Smooth muscle cell of the brain vasculature (primary cell): ENCODE results near the gene TEAD3.

Experiments used
- DNase-seq: peaks from one replicate; pipeline ENCODE4 v3.0.0-alpha.2; 2012; ENCODE audit warnings: low read depth, low spot score

The TEAD3 gene

DNA sequence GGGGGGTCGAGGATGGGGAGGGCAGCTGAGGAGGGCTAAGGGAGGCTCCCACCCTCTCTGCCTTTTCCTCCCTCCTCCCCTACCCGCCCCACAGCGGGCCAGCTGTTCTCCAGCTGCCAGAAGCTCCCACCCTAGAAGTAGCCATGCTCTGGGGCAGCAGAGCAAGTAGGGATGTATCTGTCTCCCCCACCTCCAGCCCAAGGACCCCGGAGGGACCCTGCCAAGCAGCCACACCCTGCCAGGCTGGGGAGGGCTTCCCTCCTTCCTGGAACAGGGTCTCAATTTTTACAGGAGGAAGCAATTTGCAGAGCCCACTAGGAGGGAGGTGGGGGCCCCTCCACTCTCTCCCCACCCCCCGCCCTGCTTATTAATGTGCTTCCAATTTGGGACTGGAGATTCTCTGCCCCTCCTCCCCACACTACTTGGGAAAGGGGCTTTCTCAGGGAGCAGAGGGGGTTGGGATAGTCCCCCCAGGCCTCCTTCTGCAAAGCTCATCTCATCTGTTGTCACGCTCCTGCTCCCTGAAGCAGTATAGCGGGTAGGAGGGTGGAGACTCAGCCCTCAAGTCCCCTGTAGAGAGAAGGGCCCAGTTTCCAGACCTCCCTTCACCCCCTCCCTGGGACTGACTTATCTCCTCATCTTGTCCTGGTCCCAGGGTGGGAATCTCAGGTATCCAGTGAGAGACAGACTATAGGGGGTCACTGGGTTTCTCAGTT lies 4.5 kb downstream of the TEAD3 start:
- no peak for DNase-seq

DNA sequence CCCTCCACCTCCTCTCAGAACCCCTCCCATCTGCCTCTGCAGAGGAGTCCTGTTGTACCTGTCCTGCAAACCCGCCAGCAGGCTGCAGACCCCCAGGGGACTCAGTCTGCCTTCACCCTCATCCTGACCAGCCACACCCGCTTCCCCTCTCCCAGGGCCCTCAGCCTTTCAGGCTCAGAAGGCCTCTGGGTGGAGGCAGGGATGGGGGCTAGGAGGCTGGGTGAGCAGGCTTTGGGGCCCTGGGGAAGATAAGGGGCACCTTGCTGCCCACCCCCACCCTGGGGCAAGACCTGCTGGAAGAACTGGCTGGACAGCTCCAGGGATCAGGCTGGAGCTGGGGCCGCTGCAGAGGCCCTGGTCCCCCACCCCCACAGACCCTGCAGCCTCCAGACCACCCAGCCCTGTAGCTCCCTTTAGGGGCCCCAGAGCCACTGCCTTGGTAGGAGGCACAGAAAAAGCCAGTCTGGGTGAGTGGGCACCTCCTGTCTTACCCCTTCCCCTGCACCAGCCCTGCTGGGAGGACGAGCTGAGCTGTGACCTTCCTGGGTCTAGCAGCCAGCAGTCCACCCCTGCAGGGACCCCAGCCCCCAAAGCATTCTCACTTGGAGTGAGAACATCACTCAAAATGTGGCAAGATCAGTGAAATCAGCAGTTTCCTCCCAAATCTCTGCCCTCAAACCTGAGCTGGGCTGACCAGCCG lies 5.2 kb downstream of the TEAD3 start:
- DNase-seq, result no peak

DNA sequence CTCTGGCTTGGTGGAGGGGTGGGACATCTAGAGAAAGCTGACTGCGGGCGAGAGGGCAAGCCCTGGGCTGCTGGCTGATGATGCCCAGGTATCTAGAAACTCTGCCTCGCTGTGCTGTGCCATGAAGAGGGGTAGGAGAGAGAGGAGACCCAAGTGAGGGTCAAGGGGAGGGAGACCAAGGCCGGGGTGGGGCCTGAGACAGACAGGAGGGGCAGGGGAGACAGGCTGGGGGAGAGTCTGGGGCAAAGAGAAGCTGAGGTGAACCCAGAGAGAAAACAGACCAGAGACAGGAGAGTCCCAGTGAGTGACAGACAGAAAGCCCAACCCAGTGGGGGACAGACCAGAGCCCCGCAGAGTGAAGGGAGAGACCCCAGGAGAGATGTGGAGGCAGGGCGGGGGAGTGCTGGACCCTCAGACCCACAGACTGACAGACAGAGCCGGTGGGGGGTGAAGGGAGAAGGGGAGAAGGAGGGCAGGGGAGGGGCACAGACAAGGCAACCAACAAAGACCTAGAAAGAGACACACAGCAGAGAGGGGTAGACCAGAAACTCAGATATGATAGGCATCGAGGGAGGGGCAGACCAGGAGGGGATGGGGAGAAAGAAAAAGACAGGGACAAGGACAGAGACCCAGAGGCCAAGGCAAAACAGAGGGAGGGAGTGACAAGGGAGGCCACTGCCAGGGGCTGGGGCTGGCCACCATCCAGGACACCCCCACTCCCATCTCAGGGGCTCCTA lies 5.9 kb downstream of the TEAD3 start:
- no peak for DNase-seq

DNA sequence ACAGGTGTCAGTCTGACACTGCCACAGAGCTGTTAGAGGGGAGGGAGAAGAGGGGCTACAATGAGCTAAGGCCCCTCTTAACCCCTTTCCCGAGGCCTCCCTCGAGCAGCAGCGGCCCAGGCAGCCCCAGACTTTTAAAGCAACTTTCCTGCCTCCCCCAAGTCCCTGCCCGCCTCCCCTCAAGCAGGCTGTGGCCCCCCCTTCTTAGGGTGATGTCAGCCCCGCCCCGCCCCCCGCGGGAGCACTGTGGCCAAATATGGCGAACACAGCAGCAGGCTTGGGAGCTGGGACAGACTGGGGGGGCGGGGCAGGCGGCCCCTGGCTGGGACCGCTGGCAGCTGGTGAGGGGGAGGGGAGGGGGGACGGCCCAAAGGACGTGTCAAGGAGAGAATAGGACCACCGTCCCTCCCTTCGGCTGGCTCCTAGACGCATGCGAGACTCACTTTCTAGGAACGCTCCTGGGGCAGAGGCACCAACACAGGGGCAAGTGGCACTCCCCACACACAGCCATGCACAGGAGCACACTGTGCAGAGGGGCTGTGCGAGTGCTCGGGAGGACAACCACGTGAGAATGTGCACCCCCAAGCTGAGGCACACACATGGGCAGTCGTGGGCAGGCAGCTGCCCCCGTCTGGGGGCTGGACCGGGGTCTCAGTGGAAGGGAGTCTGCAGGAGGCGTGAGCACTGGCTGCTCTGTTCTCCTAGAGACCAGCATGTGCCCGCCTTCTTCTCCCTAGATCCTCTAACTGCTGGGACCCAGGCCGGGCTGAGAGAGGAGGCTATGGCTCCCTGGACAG lies 6.7 kb downstream of the TEAD3 start:
- DNase-seq, result no peak

DNA sequence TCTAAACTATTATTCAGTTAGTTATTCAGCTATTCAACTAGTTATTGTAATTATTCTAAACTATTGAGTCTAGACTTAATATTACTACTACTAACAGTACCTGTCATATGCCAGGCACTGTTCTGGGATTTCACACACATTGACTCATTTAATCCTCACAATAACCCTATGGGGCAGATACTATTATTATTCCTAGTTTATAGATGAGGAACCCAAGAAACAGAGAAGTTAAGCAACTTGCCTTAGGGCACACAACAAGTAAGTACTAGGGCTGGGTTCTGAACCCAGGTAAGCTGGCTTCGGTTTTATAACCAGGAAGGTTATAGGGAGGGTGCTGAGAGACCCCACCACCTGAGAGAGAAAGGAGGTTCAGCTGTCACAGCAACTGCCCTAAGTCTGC lies 7.8 kb downstream of the TEAD3 start:
- DNase-seq, result no peak

DNA sequence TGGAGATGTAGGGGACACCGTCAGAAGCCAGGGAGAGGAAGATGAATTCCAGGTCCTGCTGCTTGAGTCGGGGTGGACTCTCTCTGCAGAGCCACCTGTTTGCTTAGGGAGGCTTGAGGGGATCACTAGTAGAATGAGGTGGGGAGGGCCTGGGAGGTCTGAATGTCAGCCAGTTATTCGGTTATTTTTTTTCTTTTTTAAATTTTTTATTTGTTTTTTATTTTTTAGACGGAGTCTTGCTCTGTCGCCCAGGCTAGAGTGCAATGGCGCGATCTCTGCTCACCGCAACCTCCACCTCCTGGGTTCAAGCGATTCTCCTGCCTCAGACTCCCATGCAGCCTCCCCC lies 8.4 kb downstream of the TEAD3 start:
- DNase-seq, result no peak

DNA sequence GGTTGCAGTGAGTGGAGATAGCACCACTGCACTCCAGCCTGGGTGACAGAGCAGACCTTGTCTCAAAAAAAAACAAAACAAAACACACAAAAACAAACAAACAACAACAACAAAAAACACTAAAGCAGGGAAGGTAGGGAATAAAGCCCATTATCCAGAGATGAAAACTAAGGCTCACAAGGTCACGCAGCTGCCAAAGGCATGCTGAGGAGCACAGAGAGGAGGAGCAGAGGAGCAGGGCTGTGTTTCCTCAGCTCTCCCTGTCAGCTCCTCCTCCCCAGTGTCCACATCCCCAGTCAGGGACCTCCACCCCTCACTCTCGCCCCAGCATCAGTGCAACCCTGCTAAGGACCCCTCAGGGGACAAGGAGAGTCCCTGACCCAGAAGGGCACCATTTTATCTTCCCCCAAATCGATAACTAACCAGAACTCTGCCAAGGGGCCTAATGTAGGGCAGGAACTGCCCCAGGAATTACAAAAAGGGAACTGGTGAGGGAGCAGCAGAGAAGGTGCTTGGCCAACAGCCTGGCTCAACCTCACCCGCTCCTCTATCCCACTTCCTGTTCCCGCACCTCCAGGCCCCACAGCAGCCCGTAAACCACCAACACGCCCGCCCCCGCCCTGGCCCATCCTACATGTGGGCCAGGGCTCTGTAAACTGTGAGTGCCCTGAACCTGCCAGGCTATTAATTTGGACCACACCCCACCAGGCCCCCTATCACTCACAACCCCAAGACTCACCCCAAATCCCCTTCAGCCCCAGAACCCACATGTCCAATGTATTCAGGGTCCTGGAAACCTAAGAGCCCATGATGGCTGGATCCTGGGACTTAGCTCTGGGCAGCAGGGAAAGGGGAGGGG lies 9.0 kb downstream of the TEAD3 start:
- DNase-seq, result no peak

DNA sequence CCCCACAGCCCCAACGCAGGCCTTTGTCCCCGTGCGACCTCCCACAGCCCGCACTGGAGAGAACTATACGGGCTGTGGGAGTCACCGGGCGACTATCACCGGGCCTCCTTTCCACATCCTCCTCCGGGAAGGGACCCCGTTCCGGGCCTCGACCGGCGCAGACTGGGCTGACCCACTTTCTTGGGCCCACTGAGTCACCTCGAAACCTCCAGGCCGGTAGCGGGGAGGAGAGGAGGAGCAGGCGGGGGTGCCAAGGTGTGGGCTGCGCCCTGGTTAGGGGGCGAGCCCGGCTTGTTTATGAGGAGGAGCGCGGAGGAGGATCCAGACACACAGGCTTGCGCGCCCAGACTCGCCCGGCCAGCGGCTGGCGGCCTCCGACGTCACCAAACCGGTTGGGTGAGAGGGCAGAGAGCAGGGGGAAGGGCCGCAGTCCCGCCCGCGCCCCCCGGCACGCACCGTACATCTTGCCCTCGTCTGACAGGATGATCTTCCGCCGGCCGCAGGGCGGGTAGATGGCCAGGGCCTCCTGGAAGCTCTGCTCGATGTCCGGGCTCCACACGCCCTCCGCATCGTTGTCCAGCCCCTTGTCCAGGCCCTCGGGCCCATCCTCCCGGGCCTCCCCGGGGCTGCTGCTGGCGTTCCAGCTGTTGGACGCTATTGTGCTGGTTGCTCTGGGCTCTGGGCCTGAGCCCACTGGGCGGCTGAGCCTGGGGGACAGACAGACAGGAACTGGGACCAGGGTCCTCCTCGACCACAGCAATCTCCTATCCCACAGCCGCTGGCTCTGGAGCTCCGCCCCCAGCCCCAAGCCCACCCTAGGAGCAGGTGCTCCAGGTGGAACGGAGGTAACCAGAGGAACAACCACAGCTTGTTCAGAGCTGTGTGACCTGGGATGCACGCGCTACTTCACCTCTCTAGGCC lies 10.6 kb downstream of the TEAD3 start:
- DNase-seq, result no peak

DNA sequence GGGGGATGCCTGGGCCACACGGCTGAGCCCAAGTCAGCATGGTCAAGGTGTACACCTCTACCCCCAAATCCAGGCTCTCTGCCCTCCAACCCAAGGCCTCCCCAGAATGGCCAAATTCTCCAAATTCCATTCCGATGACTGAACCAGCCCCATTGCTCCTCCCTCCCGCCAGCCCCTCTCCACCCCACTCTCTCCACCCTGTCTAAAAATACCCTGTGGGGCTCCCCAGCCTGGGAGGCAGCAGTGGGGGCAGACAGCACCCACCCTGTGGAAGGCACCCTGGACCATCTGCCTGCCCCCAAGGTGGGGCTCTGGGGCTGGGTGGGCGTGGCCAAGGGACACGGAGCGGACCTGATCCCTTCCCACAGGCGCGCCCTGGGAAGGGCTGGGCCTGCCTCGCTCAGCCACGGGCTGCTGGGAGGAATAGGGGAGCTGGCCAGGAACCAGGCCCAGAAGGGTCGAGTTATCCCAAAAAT lies 11.4 kb downstream of the TEAD3 start:
- DNase-seq, result no peak

DNA sequence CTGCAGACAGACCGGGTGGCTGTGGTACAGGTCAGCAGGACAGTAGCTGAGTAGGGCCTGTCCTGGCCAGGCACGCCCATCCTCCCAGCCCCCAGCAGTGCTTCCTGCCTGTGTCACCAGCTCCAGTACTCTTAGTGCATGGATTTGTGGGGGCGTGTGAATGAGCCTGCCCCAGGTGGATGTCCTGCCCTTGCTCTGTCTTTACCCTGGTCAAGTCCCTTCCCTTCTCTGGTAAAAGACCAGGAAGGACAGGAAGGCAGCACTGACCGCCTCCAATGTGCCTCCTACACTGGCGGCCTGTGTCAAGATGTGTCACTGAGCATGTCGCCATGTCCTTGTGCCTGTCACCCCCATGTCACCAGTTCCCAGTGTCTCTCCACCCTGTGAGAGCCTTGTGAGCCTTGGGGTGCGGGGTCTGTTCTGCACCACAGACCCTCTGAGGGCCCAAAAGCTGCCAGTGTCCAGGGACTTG lies 11.9 kb downstream of the TEAD3 start:
- DNase-seq, result no peak

DNA sequence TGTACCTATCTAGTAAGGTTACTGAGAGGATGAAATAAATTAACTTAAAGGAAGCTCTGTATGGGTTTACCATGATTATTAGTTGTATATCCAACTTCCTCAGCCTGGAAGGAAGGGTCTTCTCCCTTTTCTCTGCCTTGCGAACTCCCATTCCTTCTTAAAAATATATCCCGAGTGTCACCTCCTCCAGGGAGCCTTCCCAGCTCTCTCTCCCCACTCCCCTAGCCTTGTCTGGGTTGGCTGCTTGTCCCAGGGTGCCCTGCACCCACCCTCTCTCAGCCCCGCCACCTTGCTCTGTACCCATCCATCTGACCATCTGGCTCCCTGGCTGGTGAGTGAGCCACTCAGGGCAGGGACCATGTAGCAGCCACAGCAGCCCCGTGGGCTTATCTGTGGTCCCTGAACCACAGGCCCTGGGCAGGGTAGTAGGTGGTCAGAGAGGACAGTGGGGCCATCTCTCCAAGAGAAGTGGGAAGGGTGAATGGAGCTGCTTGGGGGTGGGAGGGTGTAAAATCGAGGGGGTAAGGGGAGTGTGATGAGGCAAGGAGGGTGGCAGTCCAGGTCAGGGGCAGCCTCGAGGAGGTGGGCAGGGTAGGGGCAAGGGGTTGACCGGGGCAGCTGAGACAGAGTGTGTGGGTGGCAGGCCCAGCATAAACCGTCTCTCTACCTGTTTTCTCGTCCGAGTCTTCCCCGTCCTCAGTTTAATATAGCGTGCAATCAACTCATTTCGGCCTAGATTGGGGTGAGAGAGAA lies 12.8 kb downstream of the TEAD3 start:
- DNase-seq, result no peak

DNA sequence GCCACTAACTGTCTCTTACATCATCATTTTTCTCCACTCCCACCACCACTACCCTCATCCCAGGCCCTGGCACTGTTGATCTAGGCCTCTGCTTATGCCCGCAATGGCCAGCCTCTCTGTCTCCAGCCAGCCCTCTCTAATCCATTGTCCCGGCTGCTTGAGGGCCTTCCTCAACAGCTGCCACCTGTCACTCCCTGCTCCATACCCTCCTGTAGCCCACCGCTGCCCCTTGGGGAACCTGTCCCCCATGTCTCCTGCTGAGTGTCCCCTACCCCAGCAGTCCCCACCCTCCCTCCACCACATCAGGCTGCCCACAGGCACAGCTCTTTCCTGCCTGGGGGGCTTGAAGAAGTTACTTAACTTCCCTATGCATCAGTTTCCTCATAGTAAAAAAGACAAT lies 13.4 kb downstream of the TEAD3 start:
- no peak for DNase-seq

DNA sequence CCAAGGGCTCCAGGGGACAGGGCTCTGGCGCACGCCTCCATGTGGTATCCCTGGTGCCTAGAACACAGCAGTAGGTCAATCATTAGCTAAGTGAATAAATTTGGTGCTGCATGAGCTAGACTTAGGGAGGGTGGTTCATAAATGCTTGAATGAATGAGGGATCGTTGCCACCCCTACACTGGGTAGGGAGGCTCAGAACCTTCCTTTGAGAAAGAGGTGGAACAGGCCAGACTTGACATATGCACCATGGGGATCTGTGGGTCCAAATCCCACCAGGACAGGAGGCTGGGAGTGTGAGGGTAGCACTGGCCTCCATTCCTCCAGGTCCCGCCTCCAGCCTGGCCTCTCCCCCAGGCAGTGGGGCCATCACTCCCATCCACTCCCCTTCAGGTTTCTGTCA lies 13.8 kb downstream of the TEAD3 start:
- DNase-seq, result no peak

DNA sequence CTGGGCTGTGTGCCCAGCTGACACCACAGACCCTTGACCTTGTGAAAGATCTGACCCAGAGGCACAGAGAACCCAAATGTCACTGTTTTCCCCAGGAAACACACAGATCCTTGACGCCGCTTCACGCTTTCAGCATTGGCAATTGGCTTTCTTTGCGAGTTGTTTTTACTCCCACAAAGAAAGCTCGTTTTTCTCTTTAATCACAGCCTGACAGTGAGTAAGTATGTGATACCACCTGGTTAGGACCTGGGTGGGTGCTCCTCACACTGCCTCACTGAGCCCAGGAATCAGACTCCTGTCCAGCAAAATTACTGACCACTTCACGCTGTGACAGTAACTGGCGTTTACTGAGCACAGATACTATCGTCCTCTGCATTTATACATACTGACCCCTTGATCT lies 15.7 kb downstream of the TEAD3 start:
- no peak for DNase-seq

DNA sequence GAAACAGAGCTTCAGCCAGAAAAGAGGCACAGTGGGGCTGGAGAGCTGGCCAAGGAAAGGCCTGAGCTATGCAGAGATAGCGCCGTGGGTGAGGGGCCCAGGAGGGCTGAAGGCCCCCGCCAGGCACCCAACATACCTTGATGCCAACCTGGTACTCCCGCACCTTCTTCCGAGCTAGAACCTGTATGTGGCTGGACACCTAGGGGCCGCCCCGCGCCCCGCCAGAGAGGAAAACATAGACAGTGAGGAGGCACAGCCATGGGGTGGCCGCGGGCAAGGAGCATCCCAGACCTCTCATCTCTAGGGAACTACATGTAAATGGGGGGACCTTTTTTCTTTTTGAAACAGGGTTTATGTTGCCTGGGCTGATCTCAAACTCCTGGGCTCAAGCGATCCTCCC lies 16.7 kb downstream of the TEAD3 start:
- no peak for DNase-seq

DNA sequence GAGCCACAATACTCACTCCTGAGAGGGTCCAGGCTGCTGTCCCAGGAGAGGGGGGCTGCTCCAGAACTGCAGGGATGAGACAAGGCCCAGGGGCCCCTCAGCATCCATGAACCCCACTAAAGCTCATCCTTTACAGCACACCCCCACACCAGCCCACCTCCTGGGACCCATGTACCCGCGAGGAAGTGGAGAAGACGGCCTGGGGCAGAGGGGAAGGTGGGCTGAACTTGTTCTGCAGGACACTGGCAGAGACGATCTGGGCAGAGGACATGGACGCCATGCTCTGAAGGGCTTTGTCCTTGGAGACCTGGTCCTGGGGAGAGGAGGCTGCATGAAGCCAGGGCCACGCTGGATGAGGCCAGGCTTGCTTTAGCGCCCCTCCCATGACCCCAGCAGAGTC lies 18.6 kb downstream of the TEAD3 start:
- no peak for DNase-seq

DNA sequence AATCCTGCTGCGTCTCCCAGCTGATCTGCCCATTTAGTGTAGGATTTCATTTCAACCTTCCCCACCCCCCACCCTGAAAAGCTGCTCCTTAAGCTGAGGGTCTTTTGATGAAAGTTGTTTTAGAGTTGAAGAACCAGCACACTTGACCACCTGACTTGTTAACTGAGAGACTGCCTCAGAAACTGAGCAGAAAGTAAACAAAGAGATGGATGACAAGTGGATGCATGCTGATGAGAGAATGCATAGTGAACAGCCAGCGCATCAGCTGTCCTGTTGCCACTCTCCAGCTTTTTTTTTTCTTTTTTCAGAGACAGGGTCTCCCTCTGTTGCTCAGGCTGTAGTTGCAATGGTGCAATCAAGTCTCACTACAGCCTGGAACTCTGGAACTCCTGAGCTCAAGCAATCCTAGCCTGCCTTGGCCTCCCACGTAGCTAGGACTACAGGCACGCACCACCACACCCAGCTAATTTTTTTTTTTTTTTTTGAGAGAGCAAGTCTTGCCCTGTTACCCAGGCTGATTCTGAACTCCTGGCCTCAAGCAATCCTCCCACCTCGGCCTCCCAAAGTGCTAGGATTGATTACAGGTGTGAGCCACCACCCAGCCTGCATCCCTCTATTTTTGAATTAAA lies 19.2 kb downstream of the TEAD3 start:
- no peak for DNase-seq

DNA sequence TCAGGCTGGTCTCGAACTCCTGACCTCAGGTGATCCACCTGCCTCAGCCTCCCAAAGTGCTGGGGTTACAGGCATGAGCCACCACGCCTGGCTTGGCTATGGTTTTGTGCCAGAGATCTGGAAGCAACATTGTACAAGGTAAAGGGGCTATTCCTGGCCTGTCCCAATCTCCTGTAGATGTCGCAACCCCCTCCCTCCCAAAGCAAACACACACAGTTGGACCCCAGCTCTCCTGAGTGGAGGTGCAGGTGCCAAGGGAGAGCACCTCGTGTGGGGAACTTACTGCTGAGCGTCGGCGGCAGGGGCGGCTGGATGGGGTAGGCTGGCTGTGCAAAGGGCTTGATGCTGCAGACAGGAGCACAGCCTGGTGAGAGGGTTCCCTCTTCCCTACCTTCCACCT lies 19.9 kb downstream of the TEAD3 start:
- DNase-seq, result no peak

DNA sequence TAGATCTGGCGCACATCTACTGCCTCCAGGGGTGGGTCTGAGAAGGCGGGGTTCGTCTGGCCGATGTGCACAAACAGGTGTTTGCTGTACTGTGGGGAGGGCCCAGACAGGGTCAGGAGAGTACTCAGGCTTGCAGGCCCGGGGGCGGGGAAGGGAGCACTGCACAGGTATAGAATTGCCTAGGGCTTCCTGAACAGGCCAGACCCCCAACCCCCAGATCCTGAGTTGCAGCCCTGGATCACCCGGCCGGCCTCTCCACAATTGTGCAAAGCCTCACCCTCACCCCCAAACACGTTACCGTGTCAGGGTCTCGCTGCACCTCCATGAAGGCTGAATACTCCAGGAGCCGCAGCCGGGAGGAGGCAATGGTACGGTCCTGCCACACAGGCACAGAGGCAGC lies 20.9 kb downstream of the TEAD3 start:
- no peak for DNase-seq
